HCT116 (cell line): ENCODE results near the gene CRACR2A.

Source experiments
- CEBPB ChIP-seq: IDR thresholded peaks from 2 replicates; pipeline ENCODE4 v1.6.1; 2012; ENCODE audit warnings: low read depth
- EZH2 ChIP-seq: fragments of 200-600 bp; sonication (generic); IDR thresholded peaks from 2 replicates; pipeline ENCODE4 v1.6.1; 2017; ENCODE audit warnings: antibody characterized with exemption, mixed run types
- POLR2AphosphoS5 ChIP-seq: IDR thresholded peaks from 2 replicates; pipeline ENCODE4 v1.6.1; 2011; ENCODE audit warnings: mild to moderate bottlenecking, low read depth, low read length, moderate library complexity
- YY1 ChIP-seq: IDR thresholded peaks from 2 replicates; pipeline ENCODE4 v1.6.1; 2011; ENCODE audit warnings: low read length, low read depth, moderate library complexity, mild to moderate bottlenecking; ENCODE audit not compliant: insufficient replicate concordance; ENCODE audit errors: extremely low read depth
- TF ChIP-seq, protein P1 (sequence below): IDR thresholded peaks from 2 replicates; pipeline ENCODE4 v1.6.1; 2012; ENCODE audit warnings: low read depth
- TF ChIP-seq, protein P2 (sequence below), 3 experiments: fragments of 200-600 bp in 1 of 3; sonication (generic) in 1 of 3; IDR thresholded peaks in 2 of 3; conservative IDR thresholded peaks in 1 of 3; 2 replicates each; pipeline ENCODE4 v1.5.1; 2012 to 2017; ENCODE audit warnings: low read depth in 2 of 3, low read length in 2 of 3, antibody characterized with exemption in 1 of 3, borderline replicate concordance in 1 of 3, control low read depth in 1 of 3, mild to moderate bottlenecking in 1 of 3, mixed read lengths in 1 of 3, mixed run types in 1 of 3, moderate library complexity in 1 of 3; ENCODE audit not compliant: insufficient read depth in 1 of 3

DNA sequence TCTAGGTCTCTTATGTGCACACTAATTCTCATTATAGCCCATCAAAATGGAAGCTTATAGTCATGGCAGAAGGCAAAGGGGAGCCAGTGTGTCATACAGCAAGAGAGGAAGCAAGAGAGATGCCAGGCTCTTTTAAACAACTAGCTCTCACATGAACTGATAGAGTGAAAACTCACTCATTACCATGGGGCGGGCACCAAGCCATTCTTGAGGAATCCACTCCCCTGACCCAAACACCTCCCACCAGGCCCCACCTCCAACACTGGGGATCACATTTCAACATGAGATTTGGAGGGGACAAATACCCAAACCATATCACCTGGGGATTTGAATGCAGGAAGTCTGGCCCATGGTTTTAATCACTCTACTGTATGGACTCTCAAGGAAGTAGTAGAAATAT is 36.9 kb upstream of the CRACR2A start:
- no peak for TF ChIP-seq POLR2AphosphoS5
- TF ChIP-seq CEBPB, result no peak
- TF ChIP-seq, protein P1, sequence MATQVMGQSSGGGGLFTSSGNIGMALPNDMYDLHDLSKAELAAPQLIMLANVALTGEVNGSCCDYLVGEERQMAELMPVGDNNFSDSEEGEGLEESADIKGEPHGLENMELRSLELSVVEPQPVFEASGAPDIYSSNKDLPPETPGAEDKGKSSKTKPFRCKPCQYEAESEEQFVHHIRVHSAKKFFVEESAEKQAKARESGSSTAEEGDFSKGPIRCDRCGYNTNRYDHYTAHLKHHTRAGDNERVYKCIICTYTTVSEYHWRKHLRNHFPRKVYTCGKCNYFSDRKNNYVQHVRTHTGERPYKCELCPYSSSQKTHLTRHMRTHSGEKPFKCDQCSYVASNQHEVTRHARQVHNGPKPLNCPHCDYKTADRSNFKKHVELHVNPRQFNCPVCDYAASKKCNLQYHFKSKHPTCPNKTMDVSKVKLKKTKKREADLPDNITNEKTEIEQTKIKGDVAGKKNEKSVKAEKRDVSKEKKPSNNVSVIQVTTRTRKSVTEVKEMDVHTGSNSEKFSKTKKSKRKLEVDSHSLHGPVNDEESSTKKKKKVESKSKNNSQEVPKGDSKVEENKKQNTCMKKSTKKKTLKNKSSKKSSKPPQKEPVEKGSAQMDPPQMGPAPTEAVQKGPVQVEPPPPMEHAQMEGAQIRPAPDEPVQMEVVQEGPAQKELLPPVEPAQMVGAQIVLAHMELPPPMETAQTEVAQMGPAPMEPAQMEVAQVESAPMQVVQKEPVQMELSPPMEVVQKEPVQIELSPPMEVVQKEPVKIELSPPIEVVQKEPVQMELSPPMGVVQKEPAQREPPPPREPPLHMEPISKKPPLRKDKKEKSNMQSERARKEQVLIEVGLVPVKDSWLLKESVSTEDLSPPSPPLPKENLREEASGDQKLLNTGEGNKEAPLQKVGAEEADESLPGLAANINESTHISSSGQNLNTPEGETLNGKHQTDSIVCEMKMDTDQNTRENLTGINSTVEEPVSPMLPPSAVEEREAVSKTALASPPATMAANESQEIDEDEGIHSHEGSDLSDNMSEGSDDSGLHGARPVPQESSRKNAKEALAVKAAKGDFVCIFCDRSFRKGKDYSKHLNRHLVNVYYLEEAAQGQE, result no peak
- TF ChIP-seq YY1, result no peak
- TF ChIP-seq, protein P2, sequence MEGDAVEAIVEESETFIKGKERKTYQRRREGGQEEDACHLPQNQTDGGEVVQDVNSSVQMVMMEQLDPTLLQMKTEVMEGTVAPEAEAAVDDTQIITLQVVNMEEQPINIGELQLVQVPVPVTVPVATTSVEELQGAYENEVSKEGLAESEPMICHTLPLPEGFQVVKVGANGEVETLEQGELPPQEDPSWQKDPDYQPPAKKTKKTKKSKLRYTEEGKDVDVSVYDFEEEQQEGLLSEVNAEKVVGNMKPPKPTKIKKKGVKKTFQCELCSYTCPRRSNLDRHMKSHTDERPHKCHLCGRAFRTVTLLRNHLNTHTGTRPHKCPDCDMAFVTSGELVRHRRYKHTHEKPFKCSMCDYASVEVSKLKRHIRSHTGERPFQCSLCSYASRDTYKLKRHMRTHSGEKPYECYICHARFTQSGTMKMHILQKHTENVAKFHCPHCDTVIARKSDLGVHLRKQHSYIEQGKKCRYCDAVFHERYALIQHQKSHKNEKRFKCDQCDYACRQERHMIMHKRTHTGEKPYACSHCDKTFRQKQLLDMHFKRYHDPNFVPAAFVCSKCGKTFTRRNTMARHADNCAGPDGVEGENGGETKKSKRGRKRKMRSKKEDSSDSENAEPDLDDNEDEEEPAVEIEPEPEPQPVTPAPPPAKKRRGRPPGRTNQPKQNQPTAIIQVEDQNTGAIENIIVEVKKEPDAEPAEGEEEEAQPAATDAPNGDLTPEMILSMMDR (IDR thresholded peaks at IDR 0.05 in 2 of 3, conservative IDR thresholded peaks at IDR 0.05 in 1 of 3; ENCODE audit: borderline replicate concordance in 1 of 3, insufficient read depth in 1 of 3, low read depth in 2 of 3, low read length in 2 of 3), result no peak
- TF ChIP-seq EZH2, result no peak
